22Rv1 (cell line): ENCODE measurements around the gene TMC7.

Experiments
- H3K27ac ChIP-seq: fragments of 450-650 bp; 2 replicates; pipeline ENCODE4 v1.5.1; 2017
- CTCF ChIP-seq: fragments of 450-650 bp; IDR thresholded peaks from 2 replicates; pipeline ENCODE4 v1.5.1; 2017; ENCODE audit warnings: mild to moderate bottlenecking
- ZFX ChIP-seq: fragments of 450-650 bp; IDR thresholded peaks from 2 replicates; pipeline ENCODE4 v1.6.1; 2017; ENCODE audit warnings: antibody characterized with exemption, borderline replicate concordance

Gene TMC7

GRCh38 chr16:19109288-19109664, 125.5 kb downstream of the TMC7 start:
- no peak overlapping the region for H3K27ac ChIP-seq
- TF ChIP-seq ZFX = no peak
- no peak for TF ChIP-seq CTCF

- no peak for TF ChIP-seq CTCF
- TF ChIP-seq ZFX = no peak
- H3K27ac ChIP-seq = no peak overlapping the region
Measured at GRCh38 chr16:19110537-19111360, 127.0 kb downstream of the TMC7 start.

- TF ChIP-seq CTCF (no peak), ZFX (no peak)
- no peak overlapping the region for H3K27ac ChIP-seq
Measured at GRCh38 chr16:19112099-19112407, 128.3 kb downstream of the TMC7 start.
